ENCODE measurements around the gene LAIR2. TPM values are rescaled to one million over a fixed set of nuclear protein-coding genes. Genes with fewer than 3 reads are reported as not detected.

The LAIR2 gene
- total and polyA plus RNA-seq, 10 of the 15 experiments (the other 5 are each of a cell fraction or from before 2014, with no cell fraction given), result not detected

DNA sequence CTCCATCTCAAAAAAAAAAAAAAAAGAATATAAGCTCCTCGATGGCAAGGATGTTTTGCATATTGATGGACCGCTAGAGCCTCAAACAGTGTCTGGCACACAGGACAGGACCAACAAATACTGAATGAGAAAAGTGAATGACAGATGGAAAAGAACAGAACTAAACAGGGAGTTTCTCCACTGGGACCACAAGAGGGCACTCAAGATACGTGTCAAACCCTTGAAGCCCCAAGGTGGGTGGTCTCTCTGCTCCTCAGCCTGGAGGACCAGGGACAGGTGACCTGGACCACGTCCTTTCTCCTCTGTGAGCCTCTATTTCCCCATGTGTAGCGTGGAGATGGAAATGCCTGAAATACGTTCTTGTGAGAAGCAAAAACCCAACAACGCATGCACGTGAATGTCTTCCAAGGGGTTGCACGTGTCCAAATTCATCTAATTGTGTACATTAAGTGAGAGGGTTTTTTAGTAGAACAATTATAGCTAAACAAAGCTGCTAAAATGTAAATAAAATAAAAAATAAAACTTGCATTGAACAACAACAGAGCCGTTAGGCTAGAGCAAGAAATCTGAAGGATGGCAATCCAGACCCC lies 23.9 kb upstream of the LAIR2 start:
- RAD21 ChIA-PET (ENCODE audit: unreplicated experiment), result interaction anchor here (0.7 to 6.5 kb wide), 5 partner anchors 11 to 665 kb away, joined by 3 to 59 read pairs (median 4); no protein-coding TSS in a partner anchor
- SMC1A ChIA-PET (ENCODE audit: uncharacterized antibody, unreplicated experiment), result interaction anchor here (0.7 to 7.3 kb wide), 10 partner anchors 20 to 204 kb away, joined by 3 to 118 read pairs (median 4); no protein-coding TSS in a partner anchor
- 1% methylated on average over 10 of the region's 10 CpGs for WGBS (ENCODE audit: insufficient coverage, insufficient replicate concordance, low lambda C conversion rate, missing lambda C conversion rate)
- Histone ChIP-seq H3K9me3 (replicated peaks; ENCODE audit: control insufficient read depth, insufficient read depth, low read length) (no peaks in the 10 kb centered on the region), H3K4me3 (no peak overlapping the region), H3K9ac (ENCODE audit: control insufficient read depth, insufficient read depth, low read length) (no peak overlapping the region), H3K4me2 (ENCODE audit: control insufficient read depth, insufficient read depth) (no peak overlapping the region), H3K27ac (ENCODE audit: control insufficient read depth, insufficient read depth) (no peak overlapping the region), H3K79me2 (ENCODE audit: control insufficient read depth, insufficient read depth, low read length) (no peaks in the 10 kb centered on the region), H2AFZ (ENCODE audit: control insufficient read depth, low read depth, low read length) (no peak overlapping the region), H3K4me1 (ENCODE audit: control insufficient read depth, insufficient read depth, low read length) (peaks cover 7% of the 10 kb centered on the region; the same call in 1 of the 2 replicates), H3K27me3 (replicated peaks in 1 of 2; ENCODE audit: control insufficient read depth in 2 of 2, insufficient read depth in 2 of 2, low read length in 1 of 2) (no peaks in the 10 kb centered on the region), H3K36me3 (ENCODE audit: control insufficient read depth in 2 of 2, insufficient read depth in 2 of 2, low read length in 1 of 2) (no peaks in the 10 kb centered on the region), H4K20me1 (ENCODE audit: control insufficient read depth, insufficient read depth) (no peaks in the 10 kb centered on the region)
- DNase-seq (ENCODE audit: low read depth, low spot score) (no peak), ATAC-seq (peak; percentile 67), FAIRE-seq (peak; percentile 84)
- in situ Hi-C loops (cut with MboI), result loop anchor here (5.0 to 10.0 kb wide), 3 partner anchors 174 to 446 kb away; no protein-coding TSS in a partner anchor
- intact Hi-C loops (cut with micrococcal nuclease; ENCODE audit: unreplicated experiment), result loop anchor here (10.0 kb wide), 1 partner anchor 436 kb away; no protein-coding TSS in a partner anchor
- no TSS peak for BruUV-seq (replicated peaks)
- POLR2A ChIA-PET, result interaction anchor here (0.7 kb wide), 1 partner anchor 139 kb away, joined by 3 read pairs; no protein-coding TSS in a partner anchor
- CTCF ChIA-PET, result interaction anchor here (0.6 to 8.5 kb wide), 23 partner anchors 9 to 657 kb away, joined by 3 to 236 read pairs (median 4); partner anchors contain the start of genes LENG8, LENG9 and LILRB4
- TF ChIP-seq ZNF384 (IDR thresholded peaks at IDR 0.05; ENCODE audit: borderline replicate concordance, low read depth, low read length) (no peak), IRF4 (IDR thresholded peaks at IDR 0.05; ENCODE audit: low read depth, low read length) (0 out of 2 replicates have a peak, but pooled peaks have one; percentile 38), SMC3 (IDR thresholded peaks at IDR 0.05; ENCODE audit: borderline replicate concordance, low read length) (peak; percentile 55; the same call in 1 of the 2 replicates), KLF5 (IDR thresholded peaks at IDR 0.05; ENCODE audit: partially characterized antibody) (no peak), NFIC (IDR thresholded peaks at IDR 0.05; ENCODE audit: low read depth, low read length) (no peak)
- TF ChIP-seq, protein P1, sequence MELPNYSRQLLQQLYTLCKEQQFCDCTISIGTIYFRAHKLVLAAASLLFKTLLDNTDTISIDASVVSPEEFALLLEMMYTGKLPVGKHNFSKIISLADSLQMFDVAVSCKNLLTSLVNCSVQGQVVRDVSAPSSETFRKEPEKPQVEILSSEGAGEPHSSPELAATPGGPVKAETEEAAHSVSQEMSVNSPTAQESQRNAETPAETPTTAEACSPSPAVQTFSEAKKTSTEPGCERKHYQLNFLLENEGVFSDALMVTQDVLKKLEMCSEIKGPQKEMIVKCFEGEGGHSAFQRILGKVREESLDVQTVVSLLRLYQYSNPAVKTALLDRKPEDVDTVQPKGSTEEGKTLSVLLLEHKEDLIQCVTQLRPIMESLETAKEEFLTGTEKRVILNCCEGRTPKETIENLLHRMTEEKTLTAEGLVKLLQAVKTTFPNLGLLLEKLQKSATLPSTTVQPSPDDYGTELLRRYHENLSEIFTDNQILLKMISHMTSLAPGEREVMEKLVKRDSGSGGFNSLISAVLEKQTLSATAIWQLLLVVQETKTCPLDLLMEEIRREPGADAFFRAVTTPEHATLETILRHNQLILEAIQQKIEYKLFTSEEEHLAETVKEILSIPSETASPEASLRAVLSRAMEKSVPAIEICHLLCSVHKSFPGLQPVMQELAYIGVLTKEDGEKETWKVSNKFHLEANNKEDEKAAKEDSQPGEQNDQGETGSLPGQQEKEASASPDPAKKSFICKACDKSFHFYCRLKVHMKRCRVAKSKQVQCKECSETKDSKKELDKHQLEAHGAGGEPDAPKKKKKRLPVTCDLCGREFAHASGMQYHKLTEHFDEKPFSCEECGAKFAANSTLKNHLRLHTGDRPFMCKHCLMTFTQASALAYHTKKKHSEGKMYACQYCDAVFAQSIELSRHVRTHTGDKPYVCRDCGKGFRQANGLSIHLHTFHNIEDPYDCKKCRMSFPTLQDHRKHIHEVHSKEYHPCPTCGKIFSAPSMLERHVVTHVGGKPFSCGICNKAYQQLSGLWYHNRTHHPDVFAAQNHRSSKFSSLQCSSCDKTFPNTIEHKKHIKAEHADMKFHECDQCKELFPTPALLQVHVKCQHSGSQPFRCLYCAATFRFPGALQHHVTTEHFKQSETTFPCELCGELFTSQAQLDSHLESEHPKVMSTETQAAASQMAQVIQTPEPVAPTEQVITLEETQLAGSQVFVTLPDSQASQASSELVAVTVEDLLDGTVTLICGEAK (IDR thresholded peaks at IDR 0.05; ENCODE audit: borderline replicate concordance), result no peak
- TF ChIP-seq, protein P2, sequence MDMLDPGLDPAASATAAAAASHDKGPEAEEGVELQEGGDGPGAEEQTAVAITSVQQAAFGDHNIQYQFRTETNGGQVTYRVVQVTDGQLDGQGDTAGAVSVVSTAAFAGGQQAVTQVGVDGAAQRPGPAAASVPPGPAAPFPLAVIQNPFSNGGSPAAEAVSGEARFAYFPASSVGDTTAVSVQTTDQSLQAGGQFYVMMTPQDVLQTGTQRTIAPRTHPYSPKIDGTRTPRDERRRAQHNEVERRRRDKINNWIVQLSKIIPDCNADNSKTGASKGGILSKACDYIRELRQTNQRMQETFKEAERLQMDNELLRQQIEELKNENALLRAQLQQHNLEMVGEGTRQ (IDR thresholded peaks at IDR 0.05; ENCODE audit: borderline replicate concordance, low read depth, low read length), result no peak
- TF ChIP-seq, protein P3, sequence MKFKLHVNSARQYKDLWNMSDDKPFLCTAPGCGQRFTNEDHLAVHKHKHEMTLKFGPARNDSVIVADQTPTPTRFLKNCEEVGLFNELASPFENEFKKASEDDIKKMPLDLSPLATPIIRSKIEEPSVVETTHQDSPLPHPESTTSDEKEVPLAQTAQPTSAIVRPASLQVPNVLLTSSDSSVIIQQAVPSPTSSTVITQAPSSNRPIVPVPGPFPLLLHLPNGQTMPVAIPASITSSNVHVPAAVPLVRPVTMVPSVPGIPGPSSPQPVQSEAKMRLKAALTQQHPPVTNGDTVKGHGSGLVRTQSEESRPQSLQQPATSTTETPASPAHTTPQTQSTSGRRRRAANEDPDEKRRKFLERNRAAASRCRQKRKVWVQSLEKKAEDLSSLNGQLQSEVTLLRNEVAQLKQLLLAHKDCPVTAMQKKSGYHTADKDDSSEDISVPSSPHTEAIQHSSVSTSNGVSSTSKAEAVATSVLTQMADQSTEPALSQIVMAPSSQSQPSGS (IDR thresholded peaks at IDR 0.05; ENCODE audit: low read length), result no peak
- TF ChIP-seq, protein P4, sequence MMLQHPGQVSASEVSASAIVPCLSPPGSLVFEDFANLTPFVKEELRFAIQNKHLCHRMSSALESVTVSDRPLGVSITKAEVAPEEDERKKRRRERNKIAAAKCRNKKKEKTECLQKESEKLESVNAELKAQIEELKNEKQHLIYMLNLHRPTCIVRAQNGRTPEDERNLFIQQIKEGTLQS (IDR thresholded peaks at IDR 0.05; ENCODE audit: borderline replicate concordance, extremely low read depth, low read depth, low read length), result no peak
- TF ChIP-seq, protein P5, sequence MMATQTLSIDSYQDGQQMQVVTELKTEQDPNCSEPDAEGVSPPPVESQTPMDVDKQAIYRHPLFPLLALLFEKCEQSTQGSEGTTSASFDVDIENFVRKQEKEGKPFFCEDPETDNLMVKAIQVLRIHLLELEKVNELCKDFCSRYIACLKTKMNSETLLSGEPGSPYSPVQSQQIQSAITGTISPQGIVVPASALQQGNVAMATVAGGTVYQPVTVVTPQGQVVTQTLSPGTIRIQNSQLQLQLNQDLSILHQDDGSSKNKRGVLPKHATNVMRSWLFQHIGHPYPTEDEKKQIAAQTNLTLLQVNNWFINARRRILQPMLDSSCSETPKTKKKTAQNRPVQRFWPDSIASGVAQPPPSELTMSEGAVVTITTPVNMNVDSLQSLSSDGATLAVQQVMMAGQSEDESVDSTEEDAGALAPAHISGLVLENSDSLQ (IDR thresholded peaks at IDR 0.05), result peak; percentile 70
